Smooth muscle cell (in vitro differentiated cells): ENCODE data around the gene HEPN1. TPM values are rescaled to one million over a fixed set of nuclear protein-coding genes. Genes with fewer than 3 reads are reported as not detected.

ENCODE experiments used
- DNase-seq: peaks from one replicate; lab custom pipeline; 2025; ENCODE audit not compliant: unreplicated experiment; lab: John Stamatoyannopoulos, UW
- H2AFZ ChIP-seq: fragments of 200-600 bp; sonication (generic); 2 replicates; pipeline ENCODE4 v1.6.0; 2016; ENCODE audit warnings: antibody characterized with exemption, low read depth, mild to moderate bottlenecking
- H3F3A ChIP-seq: fragments of 200-600 bp; sonication (generic); 2 replicates; pipeline ENCODE4 v1.6.0; 2017; ENCODE audit warnings: antibody characterized with exemption, low read depth
- H3K27ac ChIP-seq: fragments of 200-600 bp; sonication (generic); 2 replicates; pipeline ENCODE4 v1.5.1; 2016; ENCODE audit warnings: low read depth, mild to moderate bottlenecking
- H3K27me3 ChIP-seq: fragments of 200-600 bp; sonication (generic); 2 replicates; pipeline ENCODE4 v1.6.1; 2016; ENCODE audit warnings: low read depth, mild to moderate bottlenecking
- H3K36me3 ChIP-seq: fragments of 200-600 bp; sonication (generic); 2 replicates; pipeline ENCODE4 v1.5.1; 2016; ENCODE audit warnings: low read depth
- H3K4me1 ChIP-seq: fragments of 200-600 bp; sonication (generic); 2 replicates; pipeline ENCODE4 v1.5.1; 2016; ENCODE audit warnings: low read depth
- H3K4me2 ChIP-seq: fragments of 200-600 bp; sonication (generic); 2 replicates; pipeline ENCODE4 v1.6.0; 2016; ENCODE audit warnings: mild to moderate bottlenecking
- H3K4me3 ChIP-seq: fragments of 200-600 bp; sonication (generic); 2 replicates; pipeline ENCODE4 v1.5.1; 2016; ENCODE audit warnings: mild to moderate bottlenecking
- H3K79me2 ChIP-seq: fragments of 200-600 bp; sonication (generic); 2 replicates; pipeline ENCODE4 v1.6.0; 2016; ENCODE audit warnings: low read depth, mild to moderate bottlenecking
- H3K9ac ChIP-seq: fragments of 200-600 bp; sonication (generic); 2 replicates; pipeline ENCODE4 v1.6.0; 2016; ENCODE audit warnings: low read depth
- H3K9me3 ChIP-seq: fragments of 200-600 bp; sonication (generic); replicated peaks from 2 replicates; pipeline ENCODE4 v1.5.1; 2016; ENCODE audit warnings: low read depth
- H4K20me1 ChIP-seq: fragments of 200-600 bp; sonication (generic); 2 replicates; pipeline ENCODE4 v1.6.0; 2016; ENCODE audit warnings: low read depth
- WGBS: methylation state at CpG from one replicate; pipeline ENCODE4 v1.1.7; 2016; ENCODE audit warnings: low lambda C conversion rate; 5-methylcytosine and 5-hydroxymethylcytosine counted together
- polyA plus RNA-seq: library from polyadenylated mRNA; unstranded; fragments of >200 nt; fragmentation: Nextera tagmentation; extraction: Ambion mirVana; gene quantifications from 2 replicates; pipeline ENCODE4 v1.2.1, GENCODE V29; 2016
- total RNA-seq: library from RNA; depleted of rRNA; stranded (reverse); fragments of >200 nt; gene quantifications from 2 replicates; pipeline ENCODE4 v1.2.3, GENCODE V29; 2014
- TF ChIP-seq, protein P1 (sequence below): fragments of 200-600 bp; sonication (generic); IDR thresholded peaks from 2 replicates; pipeline ENCODE4 v1.5.1; 2017; ENCODE audit warnings: borderline replicate concordance, mild to moderate bottlenecking, antibody characterized with exemption; ENCODE audit not compliant: insufficient read depth, poor library complexity, severe bottlenecking

The HEPN1 gene
- total and polyA plus RNA-seq, 2 experiments from 2014 or later, result not detected

DNA sequence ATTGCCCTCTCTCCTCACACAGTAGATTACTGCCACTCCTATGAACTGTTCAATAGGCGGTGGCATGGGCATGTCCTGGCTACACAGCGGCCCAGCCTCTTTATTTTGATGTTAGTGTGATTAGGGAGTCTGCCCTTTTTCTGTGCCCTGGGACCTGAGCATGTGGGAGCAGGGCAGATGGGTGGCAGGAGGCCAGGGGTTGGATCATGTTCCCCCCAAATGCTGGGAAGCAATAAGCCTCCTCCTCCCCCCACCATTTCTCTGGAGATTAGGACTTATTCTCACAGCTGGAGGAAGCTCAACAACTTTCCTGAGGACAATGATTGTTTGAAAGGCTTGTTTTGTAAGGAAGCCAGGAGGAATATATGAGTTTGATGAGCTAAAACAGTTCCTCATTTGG lies 848 bp downstream of the HEPN1 start:
- Histone ChIP-seq H3K36me3 (no peaks in the 10 kb centered on the region), H3K27ac (no peak overlapping the region), H3K4me3 (no peak overlapping the region), H3K9me3 (no peaks in the 10 kb centered on the region), H3K4me2 (no peak overlapping the region), H2AFZ (no peak overlapping the region), H3K9ac (no peak overlapping the region), H3F3A (no peaks in the 10 kb centered on the region), H3K79me2 (no peaks in the 10 kb centered on the region), H3K27me3 (no peaks in the 10 kb centered on the region), H3K4me1 (peaks cover 4% of the 10 kb centered on the region), H4K20me1 (no peaks in the 10 kb centered on the region)
- WGBS, result 98% methylated on average over 2 of the region's 2 CpGs
- DNase-seq, result no peak
- TF ChIP-seq, protein P1, sequence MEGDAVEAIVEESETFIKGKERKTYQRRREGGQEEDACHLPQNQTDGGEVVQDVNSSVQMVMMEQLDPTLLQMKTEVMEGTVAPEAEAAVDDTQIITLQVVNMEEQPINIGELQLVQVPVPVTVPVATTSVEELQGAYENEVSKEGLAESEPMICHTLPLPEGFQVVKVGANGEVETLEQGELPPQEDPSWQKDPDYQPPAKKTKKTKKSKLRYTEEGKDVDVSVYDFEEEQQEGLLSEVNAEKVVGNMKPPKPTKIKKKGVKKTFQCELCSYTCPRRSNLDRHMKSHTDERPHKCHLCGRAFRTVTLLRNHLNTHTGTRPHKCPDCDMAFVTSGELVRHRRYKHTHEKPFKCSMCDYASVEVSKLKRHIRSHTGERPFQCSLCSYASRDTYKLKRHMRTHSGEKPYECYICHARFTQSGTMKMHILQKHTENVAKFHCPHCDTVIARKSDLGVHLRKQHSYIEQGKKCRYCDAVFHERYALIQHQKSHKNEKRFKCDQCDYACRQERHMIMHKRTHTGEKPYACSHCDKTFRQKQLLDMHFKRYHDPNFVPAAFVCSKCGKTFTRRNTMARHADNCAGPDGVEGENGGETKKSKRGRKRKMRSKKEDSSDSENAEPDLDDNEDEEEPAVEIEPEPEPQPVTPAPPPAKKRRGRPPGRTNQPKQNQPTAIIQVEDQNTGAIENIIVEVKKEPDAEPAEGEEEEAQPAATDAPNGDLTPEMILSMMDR, result no peak

DNA sequence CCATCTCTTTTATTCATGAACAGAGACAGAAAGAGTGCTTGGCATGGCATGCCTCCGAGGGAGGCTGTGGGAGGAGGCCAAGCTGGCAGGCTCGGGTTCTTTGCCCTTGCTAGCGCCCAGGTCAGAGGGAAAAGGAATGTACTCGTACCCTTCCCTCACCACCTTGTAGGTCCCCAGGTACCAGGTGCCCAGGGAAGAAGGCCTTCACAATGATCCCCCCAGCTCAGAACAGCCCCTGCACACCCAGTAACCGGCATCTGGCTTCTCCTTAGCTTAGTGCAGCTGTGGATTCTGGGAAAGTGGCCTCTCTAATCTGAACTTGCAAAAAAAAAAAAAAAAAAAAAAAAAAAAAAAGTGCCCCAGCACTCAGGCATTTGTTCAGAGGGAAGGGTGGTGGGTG lies 1.3 kb downstream of the HEPN1 start:
- no peaks in the 10 kb centered on the region for H3K9me3 ChIP-seq
- H3K27me3 ChIP-seq, result no peaks in the 10 kb centered on the region
- no peaks in the 10 kb centered on the region for H4K20me1 ChIP-seq
- H2AFZ ChIP-seq, result peak overlapping the region; percentile 88
- no peak overlapping the region for H3K9ac ChIP-seq
- peak overlapping the region; percentile 91 for H3K4me2 ChIP-seq
- no peaks in the 10 kb centered on the region for H3F3A ChIP-seq
- TF ChIP-seq, protein P1, result no peak
- DNase-seq, result no peak
- no peaks in the 10 kb centered on the region for H3K36me3 ChIP-seq
- no peaks in the 10 kb centered on the region for H3K79me2 ChIP-seq
- peaks cover 4% of the 10 kb centered on the region for H3K4me1 ChIP-seq
- WGBS, result 92% methylated on average over 5 of the region's 5 CpGs
- H3K4me3 ChIP-seq, result peak overlapping the region; percentile 58
- H3K27ac ChIP-seq, result no peak overlapping the region

DNA sequence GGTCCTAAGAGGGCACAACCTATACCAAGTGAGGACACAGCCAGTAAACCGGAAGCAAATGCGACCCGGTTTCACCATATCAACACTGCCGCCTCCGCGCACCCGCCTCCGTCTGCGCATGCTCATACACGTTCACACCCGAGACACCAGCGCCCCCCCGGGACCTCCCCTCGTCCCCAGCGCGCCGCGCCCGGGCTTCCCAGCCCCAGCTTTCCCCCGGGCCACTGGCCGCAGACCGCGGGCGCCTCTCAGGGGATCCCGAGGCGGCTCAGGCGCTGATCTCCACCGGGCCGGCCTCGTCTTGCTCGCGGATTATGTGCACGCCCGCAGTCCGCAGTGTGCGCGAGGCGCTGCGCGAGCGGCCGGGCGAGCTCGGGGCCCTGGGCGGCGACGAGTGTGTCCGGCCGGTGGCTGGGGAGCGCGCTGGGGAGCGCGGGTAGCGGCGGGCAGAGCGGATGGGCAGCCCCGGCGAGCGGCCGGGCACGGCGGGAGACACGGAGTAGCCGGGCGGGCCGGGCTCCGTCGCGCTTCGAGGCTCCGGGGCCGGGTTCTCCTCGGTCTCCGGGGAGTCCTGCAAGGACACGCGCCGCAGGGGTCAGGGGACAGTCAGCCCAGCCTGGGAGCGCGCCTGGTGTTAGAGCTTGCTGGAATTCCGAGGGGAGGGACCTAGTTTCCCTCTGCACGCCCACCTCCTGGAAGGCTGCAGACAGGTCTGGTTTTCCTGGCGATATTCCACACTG lies 2.0 kb downstream of the HEPN1 start:
- Histone ChIP-seq H3F3A (no peaks in the 10 kb centered on the region), H4K20me1 (no peaks in the 10 kb centered on the region), H3K27ac (peak overlapping the region; percentile 39), H3K36me3 (no peaks in the 10 kb centered on the region), H2AFZ (peak overlapping the region; percentile 88), H3K27me3 (no peaks in the 10 kb centered on the region), H3K4me1 (peaks cover 4% of the 10 kb centered on the region), H3K9me3 (no peaks in the 10 kb centered on the region), H3K4me3 (peak overlapping the region; percentile 58), H3K79me2 (no peaks in the 10 kb centered on the region), H3K9ac (peak overlapping the region; percentile 8), H3K4me2 (peak overlapping the region; percentile 91)
- peak; percentile 74 for DNase-seq
- WGBS, result 2% methylated on average over 69 of the region's 82 CpGs
- TF ChIP-seq, protein P1, result no peak

DNA sequence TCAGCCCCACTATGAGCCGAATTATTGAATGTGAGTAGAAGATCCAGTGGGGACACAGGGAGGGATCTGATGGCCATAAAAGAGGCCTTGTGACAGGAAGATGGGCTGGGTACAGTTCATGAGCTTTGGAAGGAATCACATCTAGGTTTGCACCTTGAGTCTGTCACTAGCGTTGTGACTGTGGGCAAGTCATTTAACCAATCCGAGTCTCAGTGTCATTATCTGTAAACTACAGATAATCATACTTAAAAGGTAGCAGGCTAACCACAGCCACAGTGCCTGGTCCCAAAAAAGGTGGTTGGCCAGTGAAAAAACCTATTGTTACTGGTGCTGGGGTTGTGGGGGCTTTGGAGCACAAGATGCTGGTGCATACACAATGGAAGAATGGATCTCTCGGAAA lies 3.8 kb downstream of the HEPN1 start:
- no peak overlapping the region for H3K4me3 ChIP-seq
- TF ChIP-seq, protein P1, result no peak
- no peaks in the 10 kb centered on the region for H3F3A ChIP-seq
- H3K27me3 ChIP-seq, result no peaks in the 10 kb centered on the region
- H3K27ac ChIP-seq, result no peak overlapping the region
- 95% methylated on average over 4 of the region's 4 CpGs for WGBS
- no peak overlapping the region for H2AFZ ChIP-seq
- no peaks in the 10 kb centered on the region for H3K9me3 ChIP-seq
- peaks cover 4% of the 10 kb centered on the region for H3K4me1 ChIP-seq
- H3K4me2 ChIP-seq, result no peak overlapping the region
- H3K79me2 ChIP-seq, result no peaks in the 10 kb centered on the region
- no peaks in the 10 kb centered on the region for H4K20me1 ChIP-seq
- no peaks in the 10 kb centered on the region for H3K36me3 ChIP-seq
- no peak overlapping the region for H3K9ac ChIP-seq
- DNase-seq, result no peak
